EL (cell line): ENCODE data around the gene GNB1L.

ENCODE experiments used
- DNase-seq: peaks from one replicate; pipeline ENCODE4 v3.0.0-alpha.2; 2016

Gene GNB1L

DNA sequence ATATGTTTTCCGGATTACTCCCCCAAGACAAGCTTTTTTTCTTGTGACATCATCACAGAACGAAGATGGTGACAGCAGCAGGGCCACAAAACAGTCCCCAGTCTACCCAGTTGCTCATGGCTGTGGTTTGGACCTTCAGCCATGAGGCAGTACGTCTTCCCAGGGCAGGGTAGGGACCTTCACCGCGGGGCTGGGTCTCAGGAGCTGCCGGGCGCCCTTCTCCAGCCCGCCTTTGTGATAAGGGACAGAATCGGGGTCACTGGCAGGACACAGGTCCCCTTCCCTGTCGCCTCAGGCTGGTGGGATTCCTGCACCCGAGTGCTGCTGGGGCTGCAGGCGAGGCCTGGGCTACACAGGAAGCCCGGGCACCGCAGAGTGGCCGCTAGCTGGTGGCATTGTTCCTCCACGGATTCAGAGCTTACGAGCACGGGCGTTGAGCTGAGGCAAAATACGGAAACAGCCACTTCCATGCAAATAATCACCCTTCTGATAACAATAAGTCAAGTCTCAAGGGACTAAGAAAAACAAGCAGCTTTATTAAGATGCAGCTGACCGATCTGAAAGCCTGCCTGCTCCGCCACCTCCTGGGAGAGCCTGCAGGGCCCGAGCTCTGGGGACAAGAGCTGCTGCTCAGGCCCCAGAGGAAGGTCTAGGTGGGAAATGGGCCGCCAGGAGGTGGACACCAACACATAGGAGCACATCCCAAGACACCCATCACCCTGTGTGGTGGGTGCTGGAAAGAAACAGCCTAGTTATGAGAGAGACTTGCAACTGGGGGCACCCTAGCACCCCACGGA is 81.8 kb downstream of the GNB1L start:
- DNase-seq, result no peak

DNA sequence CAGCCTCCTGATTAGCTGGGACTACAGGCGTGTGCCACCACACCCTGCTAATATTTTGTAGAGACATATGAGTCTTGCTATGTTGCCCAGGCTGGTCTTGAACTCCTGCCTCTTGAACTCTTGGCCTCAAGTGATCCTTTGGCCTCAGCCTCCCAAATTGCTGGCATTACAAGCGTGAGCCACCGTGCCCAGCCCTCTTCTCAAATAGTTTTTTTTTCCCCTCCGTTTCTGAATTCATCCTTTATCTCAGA is 82.3 kb downstream of the GNB1L start:
- no peak for DNase-seq

GRCh38 chr22:19770349-19771220 is 84.1 kb downstream of the GNB1L start:
- no peak for DNase-seq

- DNase-seq, result no peak
Measured at GRCh38 chr22:19769393-19769715, 85.3 kb downstream of the GNB1L start.

DNA sequence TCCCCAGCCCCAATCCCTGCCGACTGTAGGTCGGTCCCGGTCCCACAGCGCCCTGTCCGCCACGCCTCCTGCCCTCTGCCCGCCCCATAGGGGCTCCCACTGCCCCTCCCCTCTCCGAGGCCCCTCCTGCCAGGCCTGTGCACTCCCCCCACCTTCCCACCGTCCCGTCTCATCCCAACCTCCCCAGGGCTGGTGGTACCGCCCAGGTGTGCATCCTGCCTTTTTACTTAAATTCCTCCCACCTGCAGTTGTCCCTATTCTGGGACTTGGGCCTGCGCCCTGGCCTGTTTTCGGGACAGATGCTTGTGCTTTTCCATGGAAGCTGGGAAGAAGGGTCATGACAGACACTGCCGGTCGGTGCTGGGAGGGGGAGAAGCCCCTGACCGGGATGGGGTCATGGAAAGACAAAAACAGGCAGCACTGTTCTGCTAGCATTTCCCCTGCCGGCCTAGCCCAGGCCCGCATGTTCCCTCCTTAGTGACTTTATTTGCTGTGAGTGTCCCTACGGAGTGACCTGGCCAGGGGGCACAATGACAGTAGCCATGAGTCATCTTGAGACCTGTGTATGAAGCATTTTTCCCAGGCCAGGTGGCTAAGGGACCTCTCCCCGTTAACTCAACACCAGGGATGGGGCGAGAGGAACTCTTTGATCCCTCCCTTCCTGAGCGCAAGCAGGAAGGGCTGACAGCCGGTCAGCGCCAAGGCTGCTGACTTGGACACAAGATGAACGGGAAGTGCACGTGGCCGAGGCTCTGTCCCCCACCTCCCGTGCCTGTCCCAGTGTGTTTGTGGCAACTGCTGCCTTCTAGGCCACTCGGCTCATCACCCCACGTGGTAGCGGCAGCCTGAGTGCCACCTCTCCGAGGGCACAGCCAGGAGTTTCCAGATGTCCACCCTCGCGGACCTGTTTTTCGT is 87.0 kb downstream of the GNB1L start:
- no peak for DNase-seq

DNA sequence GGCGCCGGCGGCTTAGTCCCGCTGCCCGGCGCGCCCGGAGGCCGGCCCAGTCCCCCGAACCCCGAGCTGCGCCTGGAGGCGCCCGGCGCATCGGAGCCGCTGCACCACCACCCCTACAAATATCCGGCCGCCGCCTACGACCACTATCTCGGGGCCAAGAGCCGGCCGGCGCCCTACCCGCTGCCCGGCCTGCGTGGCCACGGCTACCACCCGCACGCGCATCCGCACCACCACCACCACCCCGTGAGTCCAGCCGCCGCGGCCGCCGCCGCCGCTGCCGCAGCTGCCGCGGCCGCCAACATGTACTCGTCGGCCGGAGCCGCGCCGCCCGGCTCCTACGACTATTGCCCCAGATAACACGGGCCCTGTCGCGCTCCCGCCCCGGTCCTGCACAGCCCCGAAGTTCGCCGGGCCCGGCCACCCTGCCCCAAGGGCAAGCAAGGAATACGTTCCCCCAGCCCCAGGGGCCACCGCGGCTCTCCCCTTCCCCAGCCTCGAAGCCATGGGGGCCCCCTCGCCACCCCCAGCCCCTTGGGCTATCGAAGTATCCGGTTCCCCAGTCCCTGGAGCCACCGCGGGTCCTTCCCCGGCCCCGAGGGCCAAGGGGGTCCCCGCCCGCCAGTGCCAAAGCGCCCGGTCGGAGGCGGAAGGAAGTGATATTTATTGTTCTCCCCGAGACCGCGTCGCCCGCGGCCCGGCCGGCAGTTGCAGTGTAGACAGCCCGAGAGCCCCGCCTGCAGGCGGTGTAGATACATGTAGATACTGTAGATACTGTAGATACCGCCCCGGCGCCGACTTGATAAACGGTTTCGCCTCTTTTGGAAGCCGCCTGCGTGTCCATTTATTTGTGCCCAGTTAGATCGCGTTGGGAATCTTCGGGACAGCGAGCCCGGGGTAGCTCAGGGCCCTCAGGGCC is 87.9 kb downstream of the GNB1L start:
- DNase-seq, result peak; percentile 28

DNA sequence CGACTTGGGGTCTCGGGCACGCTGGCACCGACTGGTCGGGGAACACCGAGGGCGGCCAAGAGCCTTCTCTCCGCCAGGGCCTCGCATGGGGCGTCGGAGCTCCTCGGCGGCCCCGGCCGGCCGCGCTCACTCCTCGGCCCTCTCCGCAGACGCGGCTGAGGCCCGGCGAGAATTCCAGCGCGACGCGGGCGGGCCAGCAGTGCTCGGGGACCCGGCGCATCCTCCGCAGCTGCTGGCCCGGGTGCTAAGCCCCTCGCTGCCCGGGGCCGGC is 88.5 kb downstream of the GNB1L start:
- no peak for DNase-seq

DNA sequence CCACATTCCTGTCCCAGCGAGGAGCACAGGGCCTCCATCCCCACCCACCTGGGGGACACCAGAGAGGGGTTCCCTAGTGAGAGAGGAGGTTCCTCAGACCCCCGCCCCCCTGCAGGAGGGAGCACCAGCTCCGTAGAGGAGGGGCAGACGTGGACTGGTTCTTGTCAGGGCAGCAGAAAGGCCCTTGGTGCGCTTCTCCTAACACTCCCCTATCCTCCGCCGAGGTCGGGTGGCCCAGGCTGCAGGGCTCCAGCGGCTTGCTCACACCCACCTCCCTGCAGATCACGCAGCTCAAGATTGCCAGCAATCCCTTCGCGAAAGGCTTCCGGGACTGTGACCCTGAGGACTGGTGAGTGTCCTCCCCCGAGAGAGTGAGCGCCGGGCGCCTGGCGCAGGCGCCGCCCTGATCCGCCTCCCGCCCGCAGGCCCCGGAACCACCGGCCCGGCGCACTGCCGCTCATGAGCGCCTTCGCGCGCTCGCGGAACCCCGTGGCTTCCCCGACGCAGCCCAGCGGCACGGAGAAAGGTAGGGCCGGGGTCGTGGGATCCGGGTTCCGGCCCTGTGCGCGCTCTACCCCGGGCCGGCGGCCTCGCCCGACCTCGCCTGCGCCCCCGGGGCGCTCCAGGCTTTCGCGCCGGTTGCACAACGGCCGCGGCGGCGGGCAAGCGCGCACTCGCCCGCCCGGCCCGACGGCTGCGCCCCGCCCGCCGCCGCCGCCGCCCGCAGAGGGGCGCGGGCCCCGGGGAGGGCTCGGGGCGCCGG is 89.0 kb downstream of the GNB1L start:
- no peak for DNase-seq

GRCh38 chr22:19764636-19765476 is 89.8 kb downstream of the GNB1L start:
- DNase-seq, result no peak

DNA sequence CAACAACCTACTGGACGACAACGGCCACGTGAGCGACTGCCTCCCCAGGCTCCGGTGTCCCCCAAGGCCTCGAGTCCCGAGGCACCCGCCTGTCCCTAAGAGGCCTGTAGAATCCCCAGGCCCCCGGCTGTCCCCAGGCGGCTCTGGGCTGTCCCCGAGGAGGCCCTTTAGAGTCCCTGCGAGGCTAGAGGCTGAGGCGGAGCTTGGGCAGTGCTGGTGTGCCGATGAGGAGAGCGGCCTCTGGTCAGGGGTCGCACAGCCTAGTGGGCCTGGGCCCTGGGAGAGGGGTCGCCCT is 90.4 kb downstream of the GNB1L start:
- DNase-seq, result no peak

- DNase-seq, result no peak
Measured at GRCh38 chr22:19763458-19764298, 91.0 kb downstream of the GNB1L start.

DNA sequence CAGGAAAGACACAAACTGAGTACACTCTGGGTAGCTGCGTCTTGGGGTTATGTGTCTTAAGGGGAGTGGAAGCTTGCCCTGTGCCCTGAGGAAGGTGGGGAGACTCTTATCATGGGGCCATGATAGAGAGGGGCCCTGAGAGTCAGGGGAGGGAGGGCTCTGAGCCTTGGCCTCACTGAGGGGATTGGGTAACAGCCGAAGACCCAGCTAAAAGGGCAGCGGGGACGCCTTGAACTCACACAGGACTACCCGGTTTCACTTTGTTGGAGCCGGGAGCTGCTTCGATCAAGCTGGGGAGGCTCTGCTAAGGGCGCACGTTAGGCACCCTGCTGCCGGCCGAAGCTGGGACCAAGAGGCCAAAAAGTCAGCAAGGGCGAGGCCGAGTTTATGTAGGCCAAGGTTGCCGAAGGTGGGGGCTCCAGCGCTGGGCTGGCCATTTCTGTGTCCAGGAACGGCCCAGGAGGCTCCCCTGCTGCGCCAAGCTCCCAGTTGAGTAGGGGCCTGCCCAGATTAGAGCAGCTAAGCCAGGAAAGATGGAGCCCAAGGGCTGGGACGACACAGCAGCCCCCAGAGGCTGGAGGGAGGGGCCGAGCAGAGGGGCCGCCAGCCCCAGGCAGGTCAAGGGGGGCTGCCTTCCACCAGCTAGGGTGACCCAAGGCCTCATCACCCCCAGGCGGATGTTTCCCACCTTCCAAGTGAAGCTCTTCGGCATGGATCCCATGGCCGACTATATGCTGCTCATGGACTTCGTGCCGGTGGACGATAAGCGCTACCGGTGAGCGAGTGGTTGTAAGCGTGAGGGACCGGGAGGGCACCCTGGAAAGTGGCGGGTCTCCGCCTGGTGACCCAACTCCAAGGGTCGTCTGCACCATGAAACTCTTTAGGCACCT is 91.9 kb downstream of the GNB1L start:
- no peak for DNase-seq

DNA sequence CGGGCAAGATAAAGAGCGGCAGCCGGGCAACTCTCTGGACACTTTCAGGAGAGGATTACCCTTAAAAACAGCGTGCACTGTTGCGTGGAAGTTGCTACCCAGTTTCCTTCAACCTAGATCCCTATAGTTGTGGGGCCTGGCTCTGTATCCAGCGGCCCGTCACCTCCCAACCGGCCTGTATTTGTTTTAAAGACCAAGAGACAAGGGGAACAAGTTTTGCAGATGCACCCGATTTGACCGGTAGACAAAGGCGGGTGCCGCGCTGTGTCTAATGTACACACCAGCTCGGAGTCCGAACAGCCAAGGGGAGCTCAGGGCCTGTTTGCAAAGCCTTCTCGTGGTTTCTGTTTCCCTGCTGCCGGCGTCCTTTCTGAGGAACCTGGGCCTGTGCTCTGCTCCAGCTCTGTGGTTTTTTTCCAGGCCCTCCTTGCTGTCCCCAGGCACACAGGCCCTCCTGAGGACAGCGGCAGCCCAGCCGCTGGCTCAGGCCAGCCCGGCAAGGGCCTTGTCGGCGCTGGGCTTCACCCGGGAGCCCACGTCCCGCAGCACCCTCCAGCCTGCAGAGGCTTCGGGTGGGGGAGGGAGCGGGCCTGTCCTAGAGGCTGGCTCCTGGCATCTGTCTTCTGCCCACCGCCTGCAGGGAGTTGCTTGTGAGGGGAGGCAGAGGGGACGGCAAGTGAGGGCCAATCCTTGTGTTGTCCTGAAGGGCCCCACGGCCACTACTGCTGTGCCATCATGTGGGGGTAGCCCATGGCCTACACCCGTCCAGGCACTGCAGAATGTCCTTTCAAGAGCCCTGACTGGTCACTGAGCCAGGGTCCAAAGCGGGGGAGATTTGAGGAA is 92.7 kb downstream of the GNB1L start:
- no peak for DNase-seq

- DNase-seq, result no peak
Measured at GRCh38 chr22:19760951-19761724, 93.5 kb downstream of the GNB1L start.

DNA sequence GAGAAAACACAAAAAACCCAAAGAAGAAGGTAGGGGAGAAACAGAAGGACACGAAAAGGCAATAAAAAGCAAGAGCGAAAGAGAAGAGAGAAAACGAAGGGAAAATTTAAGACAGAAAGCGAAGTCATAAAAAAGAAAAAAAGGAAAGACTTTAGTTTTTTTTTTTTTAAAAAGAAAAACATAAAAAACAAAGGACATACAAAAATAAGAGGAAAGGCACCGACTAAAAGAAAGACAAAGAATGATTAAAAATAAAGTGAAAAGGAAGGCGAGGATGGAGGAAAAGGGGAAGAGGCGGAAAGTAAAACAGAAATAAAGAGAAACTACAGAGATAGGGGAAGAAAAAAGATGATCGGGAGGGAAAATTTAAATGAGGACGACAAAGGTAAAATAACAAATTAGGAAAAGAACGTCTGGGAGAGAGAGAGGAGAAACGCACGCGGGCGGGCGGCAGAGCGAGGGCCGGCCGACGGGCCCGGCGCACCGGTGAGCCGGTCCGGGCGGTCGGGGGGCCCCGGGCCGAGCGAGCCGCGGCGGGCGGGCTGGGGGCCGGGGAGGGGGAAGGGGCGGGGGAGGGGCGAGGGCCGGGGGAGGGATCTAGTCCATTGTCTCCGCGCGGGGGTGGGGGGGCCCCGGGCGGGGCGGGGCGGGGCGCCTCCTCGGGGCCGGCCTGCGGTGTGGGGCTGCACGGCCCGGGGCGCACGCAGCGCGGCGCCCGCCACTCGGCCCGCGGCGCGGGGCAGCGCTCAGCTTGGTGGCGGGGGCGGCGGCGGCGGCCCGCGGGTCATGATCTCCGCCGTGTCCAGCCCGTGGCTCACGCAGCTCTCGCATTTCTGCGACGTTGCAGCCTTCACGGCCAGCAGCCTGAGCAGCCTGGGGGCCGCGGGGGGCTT is 94.4 kb downstream of the GNB1L start, which contains the start of gene TBX1:
Gene TBX1, plus strand, starts transcription at position 721 of the 893 bp plus-strand sequence. Its CDS starts 66 bp downstream, at position 787.
- no peak for DNase-seq

DNA sequence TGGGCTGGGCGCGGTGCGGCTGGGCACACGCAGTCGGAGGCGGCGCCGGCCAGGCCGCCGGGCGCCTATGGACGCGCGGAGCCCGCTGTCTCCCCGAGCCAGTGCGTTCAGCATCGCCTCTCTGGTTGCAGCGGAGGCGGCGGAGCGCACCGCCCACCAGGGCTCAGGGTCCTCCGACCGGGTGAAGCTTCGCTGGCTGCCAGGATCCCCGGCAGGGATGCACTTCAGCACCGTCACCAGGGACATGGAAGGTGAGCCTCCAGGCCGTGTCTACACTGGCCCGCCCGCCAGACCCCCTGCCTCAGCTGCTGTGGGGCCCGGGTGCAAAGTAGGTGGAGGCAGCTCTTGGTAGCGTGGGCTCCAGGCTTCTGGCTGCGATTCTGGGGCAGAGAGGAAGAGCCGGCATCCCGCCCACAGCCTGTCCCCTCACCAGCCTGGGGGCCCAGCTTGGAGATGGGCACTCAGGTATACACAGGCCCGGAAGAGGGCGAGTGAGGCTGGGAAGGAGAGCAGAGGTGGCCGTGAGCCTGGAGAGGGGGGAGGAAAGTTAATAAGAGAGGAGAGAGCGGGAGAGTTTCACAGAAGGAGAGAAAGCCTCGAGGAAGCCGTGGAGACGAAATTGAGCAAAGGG is 95.1 kb downstream of the GNB1L start:
- no peak for DNase-seq
